Measurements from ENCODE around the gene KRR1.

Gene KRR1

GRCh38 chr12:75553398-75553797 is 42.0 kb upstream of the KRR1 start:
- Histone ChIP-seq H3K9me2 (replicated peaks; ENCODE audit: insufficient read depth, low read length) (no peaks in the 10 kb centered on the region), H3K9ac (ENCODE audit: low read length) (no peak overlapping the region), H3K27me3 (ENCODE audit: low read length) (no peaks in the 10 kb centered on the region), H3K27ac (ENCODE audit: low read depth, low read length) (no peak overlapping the region), H3K79me2 (ENCODE audit: insufficient read depth, low read length) (no peaks in the 10 kb centered on the region), H3K4me3 (ENCODE audit: insufficient read depth, low read length, poor library complexity, severe bottlenecking) (no peak overlapping the region), H4K20me1 (ENCODE audit: low read depth, low read length) (no peaks in the 10 kb centered on the region), H2AFZ (ENCODE audit: low read depth, low read length, severe bottlenecking) (no peak overlapping the region), H3K9me3 (ENCODE audit: insufficient read depth, low read length) (no peaks in the 10 kb centered on the region), H3K36me3 (ENCODE audit: low read length) (no peaks in the 10 kb centered on the region), H3K4me2 (ENCODE audit: low read depth, low read length, poor library complexity, severe bottlenecking) (no peak overlapping the region), H3F3A (ENCODE audit: insufficient read depth) (no peaks in the 10 kb centered on the region)
- no peak for TF ChIP-seq CTCF (IDR thresholded peaks at IDR 0.05; ENCODE audit: insufficient read depth, low read length, poor library complexity, severe bottlenecking)
- no peak for TF ChIP-seq EZH2phosphoT487 (conservative IDR thresholded peaks at IDR 0.05; ENCODE audit: low read length)

- Histone ChIP-seq H4K20me1 (ENCODE audit: low read depth, low read length) (no peaks in the 10 kb centered on the region), H3K36me3 (ENCODE audit: low read length) (no peaks in the 10 kb centered on the region), H3F3A (ENCODE audit: insufficient read depth) (no peaks in the 10 kb centered on the region), H3K9me2 (replicated peaks; ENCODE audit: insufficient read depth, low read length) (no peaks in the 10 kb centered on the region), H3K79me2 (ENCODE audit: insufficient read depth, low read length) (no peaks in the 10 kb centered on the region), H3K4me3 (ENCODE audit: insufficient read depth, low read length, poor library complexity, severe bottlenecking) (no peak overlapping the region), H3K27me3 (ENCODE audit: low read length) (no peaks in the 10 kb centered on the region), H3K27ac (ENCODE audit: low read depth, low read length) (no peak overlapping the region), H3K9ac (ENCODE audit: low read length) (no peak overlapping the region), H2AFZ (ENCODE audit: low read depth, low read length, severe bottlenecking) (no peak overlapping the region), H3K9me3 (ENCODE audit: insufficient read depth, low read length) (no peaks in the 10 kb centered on the region), H3K4me2 (ENCODE audit: low read depth, low read length, poor library complexity, severe bottlenecking) (no peak overlapping the region)
- no peak for TF ChIP-seq CTCF (IDR thresholded peaks at IDR 0.05; ENCODE audit: insufficient read depth, low read length, poor library complexity, severe bottlenecking)
- no peak for TF ChIP-seq EZH2phosphoT487 (conservative IDR thresholded peaks at IDR 0.05; ENCODE audit: low read length)
Measured at GRCh38 chr12:75551477-75551876, 40.1 kb upstream of the KRR1 start.

- TF ChIP-seq EZH2phosphoT487 (conservative IDR thresholded peaks at IDR 0.05; ENCODE audit: low read length) (no peak), CTCF (IDR thresholded peaks at IDR 0.05; ENCODE audit: insufficient read depth, low read length, poor library complexity, severe bottlenecking) (no peak)
- H3K36me3 ChIP-seq (ENCODE audit: low read length): no peaks in the 10 kb centered on the region
- H3K9ac ChIP-seq (ENCODE audit: low read length): no peak overlapping the region
- H2AFZ ChIP-seq (ENCODE audit: low read depth, low read length, severe bottlenecking): no peak overlapping the region
- H3K27ac ChIP-seq (ENCODE audit: low read depth, low read length): no peak overlapping the region
- H3K4me3 ChIP-seq (ENCODE audit: insufficient read depth, low read length, poor library complexity, severe bottlenecking): no peak overlapping the region
- H3K9me3 ChIP-seq (ENCODE audit: insufficient read depth, low read length): no peaks in the 10 kb centered on the region
- no peaks in the 10 kb centered on the region for H3K9me2 ChIP-seq (replicated peaks; ENCODE audit: insufficient read depth, low read length)
- no peaks in the 10 kb centered on the region for H4K20me1 ChIP-seq (ENCODE audit: low read depth, low read length)
- no peaks in the 10 kb centered on the region for H3K79me2 ChIP-seq (ENCODE audit: insufficient read depth, low read length)
- H3F3A ChIP-seq (ENCODE audit: insufficient read depth): no peaks in the 10 kb centered on the region
- H3K4me2 ChIP-seq (ENCODE audit: low read depth, low read length, poor library complexity, severe bottlenecking): no peak overlapping the region
- no peaks in the 10 kb centered on the region for H3K27me3 ChIP-seq (ENCODE audit: low read length)
Measured at GRCh38 chr12:75550401-75551240, 39.2 kb upstream of the KRR1 start.

Measured in SU-DHL-6 (cell line).